HEK293T (cell line): ENCODE measurements around the gene APOB.

Source experiments
- CTCF ChIA-PET: fragments of 350-600 bp; formaldehyde crosslinking; extraction: SDS; loops from one replicate; lab custom pipeline; 2021; ENCODE audit warnings: antibody characterized with exemption, inconsistent platforms; lab: Yijun Ruan, JAX
- POLR2A ChIA-PET: fragments of 350-600 bp; formaldehyde crosslinking; extraction: SDS; loops from one replicate; lab custom pipeline; 2020; ENCODE audit warnings: antibody characterized with exemption, inconsistent platforms; lab: Yijun Ruan, JAX
- DNase-seq: peaks from one replicate; pipeline ENCODE4 v3.0.0; 2012; ENCODE audit warnings: mixed read lengths; ENCODE audit errors: extremely low spot score
- ARNT ChIP-seq: fragments of 450-650 bp; IDR thresholded peaks from 2 replicates; pipeline ENCODE4 v1.6.1; 2017; ENCODE audit warnings: mild to moderate bottlenecking
- BHLHE40 ChIP-seq: fragments of 450-650 bp; IDR thresholded peaks from 2 replicates; pipeline ENCODE4 v1.6.1; 2016; ENCODE audit warnings: mild to moderate bottlenecking, moderate library complexity, borderline replicate concordance
- CTBP1 ChIP-seq: fragments of 450-650 bp; IDR thresholded peaks from 2 replicates; pipeline ENCODE4 v1.6.1; 2016; ENCODE audit warnings: borderline replicate concordance
- ELF4 ChIP-seq: fragments of 450-650 bp; IDR thresholded peaks from 2 replicates; pipeline ENCODE4 v1.6.1; 2017; ENCODE audit warnings: antibody characterized with exemption
- FOXA1 ChIP-seq: fragments of 450-650 bp; IDR thresholded peaks from 2 replicates; pipeline ENCODE4 v1.6.1; 2016; ENCODE audit warnings: mild to moderate bottlenecking
- FOXK2 ChIP-seq: fragments of 450-650 bp; IDR thresholded peaks from 2 replicates; pipeline ENCODE4 v1.6.1; 2016; ENCODE audit warnings: mild to moderate bottlenecking
- FOXM1 ChIP-seq: fragments of 450-650 bp; IDR thresholded peaks from 2 replicates; pipeline ENCODE4 v1.6.1; 2017; ENCODE audit warnings: mild to moderate bottlenecking, borderline replicate concordance
- HDGF ChIP-seq: fragments of 450-650 bp; IDR thresholded peaks from 2 replicates; pipeline ENCODE4 v1.6.1; 2017; ENCODE audit warnings: antibody characterized with exemption, borderline replicate concordance
- L3MBTL2 ChIP-seq: fragments of 450-650 bp; conservative IDR thresholded peaks from 2 replicates; pipeline ENCODE4 v1.6.1; 2016; ENCODE audit warnings: mild to moderate bottlenecking
- LEF1 ChIP-seq: fragments of 450-650 bp; IDR thresholded peaks from 2 replicates; pipeline ENCODE4 v1.6.1; 2017; ENCODE audit warnings: mild to moderate bottlenecking, borderline replicate concordance
- NFRKB ChIP-seq: fragments of 450-650 bp; IDR thresholded peaks from 2 replicates; pipeline ENCODE4 v1.6.1; 2016; ENCODE audit warnings: mild to moderate bottlenecking, moderate library complexity
- PKNOX1 ChIP-seq: fragments of 450-650 bp; IDR thresholded peaks from 2 replicates; pipeline ENCODE4 v1.6.1; 2016
- SP1 ChIP-seq: fragments of 450-650 bp; IDR thresholded peaks from 2 replicates; pipeline ENCODE4 v1.6.1; 2017
- SUZ12 ChIP-seq: fragments of 450-650 bp; IDR thresholded peaks from 2 replicates; pipeline ENCODE4 v1.6.1; 2016; ENCODE audit warnings: mild to moderate bottlenecking
- TARDBP ChIP-seq: fragments of 450-650 bp; IDR thresholded peaks from 2 replicates; pipeline ENCODE4 v1.6.1; 2016
- ZNF384 ChIP-seq: fragments of 450-650 bp; IDR thresholded peaks from 2 replicates; pipeline ENCODE4 v1.6.1; 2016

Gene APOB

GRCh38 chr2:21043744-21044532 is at the start of gene APOB:
Gene APOB (minus strand): TSS chr2:21044073. CDS start chr2:21043945, 128 bp downstream.
- no peak for DNase-seq
- ChIA-PET CTCF (interaction anchor here (1.8 kb wide), 1 partner anchor 74 kb away, joined by 6 read pairs; no protein-coding TSS in a partner anchor), POLR2A (no interaction called here)
- TF ChIP-seq CTBP1 (no peak), ZNF384 (no peak), PKNOX1 (no peak), BHLHE40 (no peak), ARNT (no peak), SUZ12 (no peak), ELF4 (no peak), HDGF (no peak), L3MBTL2 (no peak), FOXK2 (no peak), NFRKB (no peak), TARDBP (no peak), SP1 (no peak), LEF1 (no peak), FOXM1 (no peak)

DNA sequence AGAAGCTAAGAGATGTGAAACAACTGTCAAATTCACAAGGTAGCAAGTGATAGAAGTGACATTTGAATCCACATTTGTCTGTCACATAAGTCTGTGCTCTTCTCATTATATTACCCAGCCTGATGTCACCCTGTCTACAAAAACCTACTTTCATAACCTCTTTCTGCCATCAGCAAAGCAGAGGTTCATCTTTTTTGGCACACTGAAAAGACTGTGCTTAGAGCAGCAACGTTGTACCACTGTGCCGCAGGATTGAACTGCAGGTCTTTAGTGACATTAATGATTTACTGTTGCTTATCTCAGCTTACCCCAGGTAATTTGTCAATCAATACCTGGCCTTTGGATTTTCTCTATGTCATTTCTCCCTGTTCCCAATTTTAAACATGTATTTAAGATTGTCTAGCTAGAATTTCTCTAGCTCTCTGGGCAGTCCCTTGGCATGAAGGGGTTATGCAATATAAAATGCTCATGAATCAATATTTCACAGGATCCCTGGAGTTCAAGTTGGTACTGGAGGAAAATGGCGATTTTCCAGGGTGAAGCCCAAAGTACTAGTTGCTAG is 48.5 kb upstream of the APOB start:
- ChIA-PET CTCF (no interaction called here), POLR2A (no interaction called here)
- DNase-seq, result no peak
- TF ChIP-seq HDGF (no peak), FOXM1 (no peak), SP1 (no peak), ELF4 (no peak), FOXA1 (no peak), CTBP1 (no peak), PKNOX1 (no peak), LEF1 (no peak), BHLHE40 (no peak), ARNT (no peak), SUZ12 (no peak)

- ChIA-PET POLR2A (no interaction called here), CTCF (no interaction called here)
- DNase-seq, result no peak
- TF ChIP-seq L3MBTL2 (no peak), ELF4 (no peak), LEF1 (no peak), ZNF384 (no peak), SP1 (no peak)
Observed at GRCh38 chr2:21084401-21084800, 40.5 kb upstream of the APOB start.

DNA sequence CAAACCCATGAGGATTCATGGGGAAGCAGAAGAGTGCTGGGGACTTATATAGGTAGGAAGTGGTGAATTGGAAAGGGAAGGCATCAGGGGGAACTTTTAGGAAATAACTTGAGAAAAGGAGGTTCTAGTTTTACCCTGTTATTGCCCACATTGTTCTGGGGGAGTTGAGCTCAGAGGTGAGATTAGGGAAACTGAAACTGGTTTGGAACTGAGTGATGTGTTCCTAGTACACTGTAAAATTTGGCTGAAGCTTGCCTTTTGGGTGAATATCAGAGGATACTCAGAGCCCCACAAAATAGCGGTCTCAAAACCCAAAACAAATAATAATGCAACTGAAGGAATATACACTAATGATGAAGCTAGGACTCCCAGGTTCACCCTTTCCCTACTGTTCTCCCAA is 39.6 kb upstream of the APOB start:
- ChIA-PET POLR2A (no interaction called here), CTCF (no interaction called here)
- TF ChIP-seq FOXK2, result no peak
- TF ChIP-seq LEF1, result no peak
- TF ChIP-seq FOXA1, result no peak
- TF ChIP-seq BHLHE40, result no peak
- TF ChIP-seq FOXM1, result no peak
- no peak for TF ChIP-seq SUZ12
- no peak for TF ChIP-seq ARNT
- TF ChIP-seq NFRKB, result no peak
- no peak for TF ChIP-seq ZNF384
- no peak for TF ChIP-seq PKNOX1
- no peak for TF ChIP-seq ELF4
- TF ChIP-seq CTBP1, result no peak
- no peak for TF ChIP-seq TARDBP
- no peak for TF ChIP-seq L3MBTL2
- no peak for TF ChIP-seq SP1
- no peak for TF ChIP-seq HDGF
- DNase-seq, result no peak

GRCh38 chr2:21078296-21078695 is 34.4 kb upstream of the APOB start:
- ChIA-PET CTCF (no interaction called here), POLR2A (no interaction called here)
- TF ChIP-seq FOXK2 (no peak), ELF4 (no peak), FOXA1 (no peak), LEF1 (no peak), PKNOX1 (no peak), L3MBTL2 (no peak), CTBP1 (no peak), BHLHE40 (no peak), ZNF384 (no peak), ARNT (no peak), SP1 (no peak), SUZ12 (no peak), NFRKB (no peak), FOXM1 (no peak), TARDBP (no peak), HDGF (no peak)
- DNase-seq, result no peak
